ENCODE data around the gene OLFML2B. TPM values are rescaled to one million over a fixed set of nuclear protein-coding genes. Genes with fewer than 3 reads are reported as not detected.

The OLFML2B gene
- total and polyA plus RNA-seq, 2 of the 13 experiments (the other 11 are each of a cell fraction or from before 2014, with no cell fraction given) = not detected

GRCh38 chr1:161981126-161981525 is 42.5 kb downstream of the OLFML2B start:
- POLR2A ChIA-PET = no interaction called here
- no peak for DNase-seq (ENCODE audit: low spot score)
- TF ChIP-seq, protein P1, sequence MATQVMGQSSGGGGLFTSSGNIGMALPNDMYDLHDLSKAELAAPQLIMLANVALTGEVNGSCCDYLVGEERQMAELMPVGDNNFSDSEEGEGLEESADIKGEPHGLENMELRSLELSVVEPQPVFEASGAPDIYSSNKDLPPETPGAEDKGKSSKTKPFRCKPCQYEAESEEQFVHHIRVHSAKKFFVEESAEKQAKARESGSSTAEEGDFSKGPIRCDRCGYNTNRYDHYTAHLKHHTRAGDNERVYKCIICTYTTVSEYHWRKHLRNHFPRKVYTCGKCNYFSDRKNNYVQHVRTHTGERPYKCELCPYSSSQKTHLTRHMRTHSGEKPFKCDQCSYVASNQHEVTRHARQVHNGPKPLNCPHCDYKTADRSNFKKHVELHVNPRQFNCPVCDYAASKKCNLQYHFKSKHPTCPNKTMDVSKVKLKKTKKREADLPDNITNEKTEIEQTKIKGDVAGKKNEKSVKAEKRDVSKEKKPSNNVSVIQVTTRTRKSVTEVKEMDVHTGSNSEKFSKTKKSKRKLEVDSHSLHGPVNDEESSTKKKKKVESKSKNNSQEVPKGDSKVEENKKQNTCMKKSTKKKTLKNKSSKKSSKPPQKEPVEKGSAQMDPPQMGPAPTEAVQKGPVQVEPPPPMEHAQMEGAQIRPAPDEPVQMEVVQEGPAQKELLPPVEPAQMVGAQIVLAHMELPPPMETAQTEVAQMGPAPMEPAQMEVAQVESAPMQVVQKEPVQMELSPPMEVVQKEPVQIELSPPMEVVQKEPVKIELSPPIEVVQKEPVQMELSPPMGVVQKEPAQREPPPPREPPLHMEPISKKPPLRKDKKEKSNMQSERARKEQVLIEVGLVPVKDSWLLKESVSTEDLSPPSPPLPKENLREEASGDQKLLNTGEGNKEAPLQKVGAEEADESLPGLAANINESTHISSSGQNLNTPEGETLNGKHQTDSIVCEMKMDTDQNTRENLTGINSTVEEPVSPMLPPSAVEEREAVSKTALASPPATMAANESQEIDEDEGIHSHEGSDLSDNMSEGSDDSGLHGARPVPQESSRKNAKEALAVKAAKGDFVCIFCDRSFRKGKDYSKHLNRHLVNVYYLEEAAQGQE (IDR thresholded peaks at IDR 0.05; ENCODE audit: borderline replicate concordance in 1 of 2, low read depth in 1 of 2, low read length in 2 of 2) = no peak
- no peak for TF ChIP-seq ZBTB7A (CRISPR knock-in tag; IDR thresholded peaks at IDR 0.05)
- TF ChIP-seq ZNF205 (CRISPR knock-in tag; IDR thresholded peaks at IDR 0.05) = no peak
- TF ChIP-seq ZNF432 (CRISPR knock-in tag; IDR thresholded peaks at IDR 0.05; ENCODE audit: borderline replicate concordance) = no peak
- TF ChIP-seq ZNF761 (CRISPR knock-in tag; conservative IDR thresholded peaks at IDR 0.05) = no peak
- no peak for TF ChIP-seq NFATC3 (CRISPR knock-in tag; IDR thresholded peaks at IDR 0.05)
- TF ChIP-seq, protein P2, sequence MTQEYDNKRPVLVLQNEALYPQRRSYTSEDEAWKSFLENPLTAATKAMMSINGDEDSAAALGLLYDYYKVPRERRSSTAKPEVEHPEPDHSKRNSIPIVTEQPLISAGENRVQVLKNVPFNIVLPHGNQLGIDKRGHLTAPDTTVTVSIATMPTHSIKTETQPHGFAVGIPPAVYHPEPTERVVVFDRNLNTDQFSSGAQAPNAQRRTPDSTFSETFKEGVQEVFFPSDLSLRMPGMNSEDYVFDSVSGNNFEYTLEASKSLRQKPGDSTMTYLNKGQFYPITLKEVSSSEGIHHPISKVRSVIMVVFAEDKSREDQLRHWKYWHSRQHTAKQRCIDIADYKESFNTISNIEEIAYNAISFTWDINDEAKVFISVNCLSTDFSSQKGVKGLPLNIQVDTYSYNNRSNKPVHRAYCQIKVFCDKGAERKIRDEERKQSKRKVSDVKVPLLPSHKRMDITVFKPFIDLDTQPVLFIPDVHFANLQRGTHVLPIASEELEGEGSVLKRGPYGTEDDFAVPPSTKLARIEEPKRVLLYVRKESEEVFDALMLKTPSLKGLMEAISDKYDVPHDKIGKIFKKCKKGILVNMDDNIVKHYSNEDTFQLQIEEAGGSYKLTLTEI (CRISPR knock-in tag; conservative IDR thresholded peaks at IDR 0.05) = no peak
- TF ChIP-seq RNF2 (conservative IDR thresholded peaks at IDR 0.05; ENCODE audit: low read depth) = no peak
- TF ChIP-seq DNMT1 (CRISPR knock-in tag; IDR thresholded peaks at IDR 0.05) = no peak
- TF ChIP-seq NFAT5 (CRISPR knock-in tag; IDR thresholded peaks at IDR 0.05) = no peak
- TF ChIP-seq PHF21A (CRISPR knock-in tag; IDR thresholded peaks at IDR 0.05) = no peak
- no peak for TF ChIP-seq SKI (IDR thresholded peaks at IDR 0.05; ENCODE audit: partially characterized antibody)
- TF ChIP-seq FOXJ3 (CRISPR knock-in tag; IDR thresholded peaks at IDR 0.05; ENCODE audit: borderline replicate concordance) = no peak
- no peak for TF ChIP-seq TAF1 (CRISPR knock-in tag; IDR thresholded peaks at IDR 0.05)
- no peak for TF ChIP-seq PHF20 (CRISPR knock-in tag; IDR thresholded peaks at IDR 0.05)
- no peak for TF ChIP-seq ZSCAN30 (CRISPR knock-in tag; IDR thresholded peaks at IDR 0.05)

More at GRCh38 chr1:161981126-161981525, 42.5 kb downstream of the OLFML2B start:
- CTCF ChIA-PET (ENCODE audit: low intra/inter-chr PET ratio, low total read pairs) = no interaction called here
- intact Hi-C loops (cut with micrococcal nuclease; ENCODE audit: unreplicated experiment) = no loop called here
- in situ Hi-C loops (cut with HindIII; ENCODE audit: extremely low pct_ligation_motif_present, low pct_unique_long_range_greater_than_20kb) = no loop called here
- Histone ChIP-seq H3K4me1 (ENCODE audit: insufficient read depth, low read length) (no peaks in the 10 kb centered on the region), H3K9me3 (ENCODE audit: low read length) (no peaks in the 10 kb centered on the region), H3K79me2 (ENCODE audit: insufficient read depth, low read length) (no peaks in the 10 kb centered on the region), H2AFZ (ENCODE audit: low read length) (no peak overlapping the region), H3K4me2 (ENCODE audit: low read depth, low read length) (no peak overlapping the region), H4K20me1 (ENCODE audit: insufficient read depth, low read length) (no peaks in the 10 kb centered on the region), H3K4me3 (replicated peaks in 1 of 3; ENCODE audit: insufficient read depth in 1 of 3, low read depth in 2 of 3, low read length in 3 of 3) (no peak overlapping the region), H3K27me3 (ENCODE audit: control insufficient read depth in 1 of 2, insufficient read depth in 2 of 2, low read length in 2 of 2) (peaks cover 0 to 41% of the 10 kb centered on the region in 2 experiments; a peak in 4 of 5 replicates), H3K9ac (ENCODE audit: insufficient read depth, low read depth, low read length) (no peak overlapping the region), H3K27ac (ENCODE audit: extremely low read length, insufficient read depth, low read length) (no peak overlapping the region), H3K36me3 (replicated peaks in 1 of 2; ENCODE audit: control insufficient read depth in 1 of 2, insufficient read depth in 2 of 2, low read length in 2 of 2) (no peaks in the 10 kb centered on the region)
- 53% methylated on average over 4 of the region's 8 CpGs for WGBS (ENCODE audit: low lambda C conversion rate)
- ATAC-seq (no peak), FAIRE-seq (no peak)
- no TSS peak for BruUV-seq (replicated peaks)
